HepG2 (cell line): Measurements from ENCODE around the gene MZT1. TPM values are rescaled to one million over a fixed set of nuclear protein-coding genes. Genes with fewer than 3 reads are reported as not detected.

ENCODE experiments used
- ASH2L ChIP-seq: fragments of 300-600, 200-600 bp; sonication (generic); IDR thresholded peaks from 2 replicates; pipeline ENCODE4 v1.7.0; 2017; ENCODE audit warnings: low read depth, mild to moderate bottlenecking, moderate library complexity, mixed read lengths, low read length; ENCODE audit not compliant: insufficient read length
- FOXM1 ChIP-seq: sonication (generic); formaldehyde crosslinking; IDR thresholded peaks from 2 replicates; pipeline ENCODE4 v1.5.0; 2020; ENCODE audit warnings: missing genetic modification reagents
- ISX ChIP-seq: sonication (generic); formaldehyde crosslinking; conservative IDR thresholded peaks from 2 replicates; pipeline ENCODE4 v1.5.0; 2020; ENCODE audit warnings: missing genetic modification reagents
- KDM2A ChIP-seq: sonication (generic); formaldehyde crosslinking; IDR thresholded peaks from 2 replicates; pipeline ENCODE4 v1.4.0; 2020; ENCODE audit warnings: low read depth, missing genetic modification reagents, borderline replicate concordance
- MED13 ChIP-seq: sonication (generic); formaldehyde crosslinking; IDR thresholded peaks from 2 replicates; pipeline ENCODE4 v1.5.0; 2020; ENCODE audit warnings: missing genetic modification reagents
- NFRKB ChIP-seq: fragments of 450-650 bp; IDR thresholded peaks from 2 replicates; pipeline ENCODE4 v1.6.1; 2017
- SALL2 ChIP-seq: sonication (generic); formaldehyde crosslinking; IDR thresholded peaks from 2 replicates; pipeline ENCODE4 v1.8.1; 2023; ENCODE audit warnings: mild to moderate bottlenecking, missing genetic modification reagents, inconsistent platforms
- SIX4 ChIP-seq: sonication (generic); formaldehyde crosslinking; IDR thresholded peaks from 2 replicates; pipeline ENCODE4 v1.4.0; 2020; ENCODE audit warnings: missing genetic modification reagents
- SMAD3 ChIP-seq: sonication (generic); formaldehyde crosslinking; IDR thresholded peaks from 2 replicates; pipeline ENCODE4 v1.4.0; 2020; ENCODE audit warnings: missing genetic modification reagents
- ZFP36 ChIP-seq: fragments of 150-350 bp; IDR thresholded peaks from 2 replicates; pipeline ENCODE4 v1.6.1; 2018; ENCODE audit warnings: borderline replicate concordance, low read length, low read depth; ENCODE audit not compliant: partially characterized antibody
- ZMAT3 ChIP-seq: sonication (generic); formaldehyde crosslinking; conservative IDR thresholded peaks from 2 replicates; pipeline ENCODE4 v1.7.0; 2021; ENCODE audit warnings: missing genetic modification reagents
- ZNF224 ChIP-seq: sonication (generic); formaldehyde crosslinking; IDR thresholded peaks from 2 replicates; pipeline ENCODE4 v1.5.0; 2020; ENCODE audit warnings: mild to moderate bottlenecking, missing genetic modification reagents
- ZNF331 ChIP-seq: sonication (generic); formaldehyde crosslinking; IDR thresholded peaks from 2 replicates; pipeline ENCODE4 v1.4.0; 2020; ENCODE audit warnings: missing genetic modification reagents
- ZNF773 ChIP-seq: sonication (generic); formaldehyde crosslinking; IDR thresholded peaks from 2 replicates; pipeline ENCODE4 v1.4.0; 2020; ENCODE audit warnings: missing genetic modification reagents, borderline replicate concordance
- ZNF816 ChIP-seq: sonication (generic); formaldehyde crosslinking; IDR thresholded peaks from 2 replicates; pipeline ENCODE4 v1.8.0; 2022; ENCODE audit warnings: missing genetic modification reagents, mild to moderate bottlenecking, borderline replicate concordance
- ZNF891 ChIP-seq: sonication (generic); formaldehyde crosslinking; IDR thresholded peaks from 2 replicates; pipeline ENCODE4 v1.5.0; 2020; ENCODE audit warnings: mild to moderate bottlenecking, missing genetic modification reagents
- polyA plus RNA-seq, 8 experiments: library from polyadenylated mRNA; depleted of rRNA in 3 of 8; stranded (reverse) in 7 of 8; unstranded in 1 of 8; fragments of >200 nt; fragmentation: Illumina TruSeq in 4 of 8; extraction: Trizol in 4 of 8; gene quantifications; 2 replicates each; pipeline versions ENCODE4 v1.2.1 to v1.2.3, GENCODE V29; 2011 to 2016; ENCODE audit warnings: low read depth in 4 of 8, missing spikeins in 1 of 8, mixed read lengths in 1 of 8; ENCODE audit not compliant: insufficient read depth in 1 of 8
- total RNA-seq, 5 experiments: library from RNA; depleted of rRNA; stranded (reverse); fragments of >200 nt; fragmentation: Illumina TruSeq; extraction: Trizol; gene quantifications; 2 replicates each; pipeline ENCODE4 v1.2.3, GENCODE V29; 2016; ENCODE audit warnings: low read depth in 1 of 5
- TF ChIP-seq, protein P1 (sequence below): fragments of 450-650 bp; IDR thresholded peaks from 2 replicates; pipeline ENCODE4 v1.6.1; 2017; ENCODE audit warnings: mild to moderate bottlenecking
- TF ChIP-seq, protein P2 (sequence below): sonication (generic); formaldehyde crosslinking; IDR thresholded peaks from 2 replicates; pipeline ENCODE4 v1.5.1; 2020; ENCODE audit warnings: mild to moderate bottlenecking, missing genetic modification reagents, moderate library complexity
- TF ChIP-seq, protein P3 (sequence below): sonication (generic); formaldehyde crosslinking; IDR thresholded peaks from 2 replicates; pipeline ENCODE4 v1.4.0; 2020; ENCODE audit warnings: missing genetic modification reagents
- TF ChIP-seq, protein P4 (sequence below): sonication (generic); formaldehyde crosslinking; IDR thresholded peaks from 2 replicates; pipeline ENCODE4 v1.4.0; 2020; ENCODE audit warnings: missing genetic modification reagents

Gene MZT1
- total and polyA plus RNA-seq, 2 of the 13 experiments (the other 11 are each of a cell fraction or from before 2014, with no cell fraction given) = 11.7 to 17.2 TPM

DNA sequence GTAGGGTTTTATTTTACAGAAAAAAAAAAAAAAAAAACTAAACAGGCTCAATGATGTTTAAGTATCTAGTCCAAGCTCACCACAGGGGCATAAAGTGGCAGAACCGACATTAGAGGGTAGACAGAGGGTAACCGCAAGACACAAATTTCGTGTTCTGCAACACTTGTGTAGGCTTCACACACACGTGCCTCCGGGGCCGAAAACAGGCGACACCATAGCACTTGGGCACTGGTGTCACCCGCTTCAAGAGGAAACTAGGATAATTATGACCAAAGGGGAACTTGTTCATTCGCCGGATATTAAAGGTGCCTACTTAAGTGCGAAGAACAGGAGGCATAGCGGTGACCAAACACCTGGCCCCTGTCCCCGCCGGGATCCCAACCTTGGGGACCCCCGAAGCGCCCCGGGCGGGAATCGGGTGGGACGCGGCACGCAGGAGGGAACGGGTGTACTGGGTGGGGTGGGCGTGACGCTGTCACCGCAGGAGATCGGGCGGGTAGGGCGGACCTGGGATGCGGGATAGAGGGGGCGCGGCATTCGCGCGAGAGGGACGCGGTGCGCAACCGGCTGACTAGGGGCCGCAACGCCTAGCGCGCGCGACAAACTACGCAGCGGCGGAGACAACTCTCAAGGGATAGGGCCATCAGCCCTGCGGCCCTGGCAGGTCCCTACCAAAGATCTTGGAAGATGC, 558 bp downstream of the MZT1 start (continued):
- TF ChIP-seq ZFP36 = no peak
- no peak for TF ChIP-seq SALL2 (CRISPR knock-in tag)
- TF ChIP-seq ZMAT3 (CRISPR knock-in tag) = 0 out of 2 replicates have a peak, but pooled peaks have one; percentile 16
- TF ChIP-seq ZNF816 (CRISPR knock-in tag) = no peak
- TF ChIP-seq, protein P1, sequence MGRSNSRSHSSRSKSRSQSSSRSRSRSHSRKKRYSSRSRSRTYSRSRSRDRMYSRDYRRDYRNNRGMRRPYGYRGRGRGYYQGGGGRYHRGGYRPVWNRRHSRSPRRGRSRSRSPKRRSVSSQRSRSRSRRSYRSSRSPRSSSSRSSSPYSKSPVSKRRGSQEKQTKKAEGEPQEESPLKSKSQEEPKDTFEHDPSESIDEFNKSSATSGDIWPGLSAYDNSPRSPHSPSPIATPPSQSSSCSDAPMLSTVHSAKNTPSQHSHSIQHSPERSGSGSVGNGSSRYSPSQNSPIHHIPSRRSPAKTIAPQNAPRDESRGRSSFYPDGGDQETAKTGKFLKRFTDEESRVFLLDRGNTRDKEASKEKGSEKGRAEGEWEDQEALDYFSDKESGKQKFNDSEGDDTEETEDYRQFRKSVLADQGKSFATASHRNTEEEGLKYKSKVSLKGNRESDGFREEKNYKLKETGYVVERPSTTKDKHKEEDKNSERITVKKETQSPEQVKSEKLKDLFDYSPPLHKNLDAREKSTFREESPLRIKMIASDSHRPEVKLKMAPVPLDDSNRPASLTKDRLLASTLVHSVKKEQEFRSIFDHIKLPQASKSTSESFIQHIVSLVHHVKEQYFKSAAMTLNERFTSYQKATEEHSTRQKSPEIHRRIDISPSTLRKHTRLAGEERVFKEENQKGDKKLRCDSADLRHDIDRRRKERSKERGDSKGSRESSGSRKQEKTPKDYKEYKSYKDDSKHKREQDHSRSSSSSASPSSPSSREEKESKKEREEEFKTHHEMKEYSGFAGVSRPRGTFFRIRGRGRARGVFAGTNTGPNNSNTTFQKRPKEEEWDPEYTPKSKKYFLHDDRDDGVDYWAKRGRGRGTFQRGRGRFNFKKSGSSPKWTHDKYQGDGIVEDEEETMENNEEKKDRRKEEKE = no peak
- TF ChIP-seq, protein P2, sequence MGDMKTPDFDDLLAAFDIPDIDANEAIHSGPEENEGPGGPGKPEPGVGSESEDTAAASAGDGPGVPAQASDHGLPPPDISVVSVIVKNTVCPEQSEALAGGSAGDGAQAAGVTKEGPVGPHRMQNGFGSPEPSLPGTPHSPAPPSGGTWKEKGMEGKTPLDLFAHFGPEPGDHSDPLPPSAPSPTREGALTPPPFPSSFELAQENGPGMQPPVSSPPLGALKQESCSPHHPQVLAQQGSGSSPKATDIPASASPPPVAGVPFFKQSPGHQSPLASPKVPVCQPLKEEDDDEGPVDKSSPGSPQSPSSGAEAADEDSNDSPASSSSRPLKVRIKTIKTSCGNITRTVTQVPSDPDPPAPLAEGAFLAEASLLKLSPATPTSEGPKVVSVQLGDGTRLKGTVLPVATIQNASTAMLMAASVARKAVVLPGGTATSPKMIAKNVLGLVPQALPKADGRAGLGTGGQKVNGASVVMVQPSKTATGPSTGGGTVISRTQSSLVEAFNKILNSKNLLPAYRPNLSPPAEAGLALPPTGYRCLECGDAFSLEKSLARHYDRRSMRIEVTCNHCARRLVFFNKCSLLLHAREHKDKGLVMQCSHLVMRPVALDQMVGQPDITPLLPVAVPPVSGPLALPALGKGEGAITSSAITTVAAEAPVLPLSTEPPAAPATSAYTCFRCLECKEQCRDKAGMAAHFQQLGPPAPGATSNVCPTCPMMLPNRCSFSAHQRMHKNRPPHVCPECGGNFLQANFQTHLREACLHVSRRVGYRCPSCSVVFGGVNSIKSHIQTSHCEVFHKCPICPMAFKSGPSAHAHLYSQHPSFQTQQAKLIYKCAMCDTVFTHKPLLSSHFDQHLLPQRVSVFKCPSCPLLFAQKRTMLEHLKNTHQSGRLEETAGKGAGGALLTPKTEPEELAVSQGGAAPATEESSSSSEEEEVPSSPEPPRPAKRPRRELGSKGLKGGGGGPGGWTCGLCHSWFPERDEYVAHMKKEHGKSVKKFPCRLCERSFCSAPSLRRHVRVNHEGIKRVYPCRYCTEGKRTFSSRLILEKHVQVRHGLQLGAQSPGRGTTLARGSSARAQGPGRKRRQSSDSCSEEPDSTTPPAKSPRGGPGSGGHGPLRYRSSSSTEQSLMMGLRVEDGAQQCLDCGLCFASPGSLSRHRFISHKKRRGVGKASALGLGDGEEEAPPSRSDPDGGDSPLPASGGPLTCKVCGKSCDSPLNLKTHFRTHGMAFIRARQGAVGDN = no peak
- no peak for TF ChIP-seq SIX4 (CRISPR knock-in tag)
- no peak for TF ChIP-seq ZNF331 (CRISPR knock-in tag)
- TF ChIP-seq, protein P3, sequence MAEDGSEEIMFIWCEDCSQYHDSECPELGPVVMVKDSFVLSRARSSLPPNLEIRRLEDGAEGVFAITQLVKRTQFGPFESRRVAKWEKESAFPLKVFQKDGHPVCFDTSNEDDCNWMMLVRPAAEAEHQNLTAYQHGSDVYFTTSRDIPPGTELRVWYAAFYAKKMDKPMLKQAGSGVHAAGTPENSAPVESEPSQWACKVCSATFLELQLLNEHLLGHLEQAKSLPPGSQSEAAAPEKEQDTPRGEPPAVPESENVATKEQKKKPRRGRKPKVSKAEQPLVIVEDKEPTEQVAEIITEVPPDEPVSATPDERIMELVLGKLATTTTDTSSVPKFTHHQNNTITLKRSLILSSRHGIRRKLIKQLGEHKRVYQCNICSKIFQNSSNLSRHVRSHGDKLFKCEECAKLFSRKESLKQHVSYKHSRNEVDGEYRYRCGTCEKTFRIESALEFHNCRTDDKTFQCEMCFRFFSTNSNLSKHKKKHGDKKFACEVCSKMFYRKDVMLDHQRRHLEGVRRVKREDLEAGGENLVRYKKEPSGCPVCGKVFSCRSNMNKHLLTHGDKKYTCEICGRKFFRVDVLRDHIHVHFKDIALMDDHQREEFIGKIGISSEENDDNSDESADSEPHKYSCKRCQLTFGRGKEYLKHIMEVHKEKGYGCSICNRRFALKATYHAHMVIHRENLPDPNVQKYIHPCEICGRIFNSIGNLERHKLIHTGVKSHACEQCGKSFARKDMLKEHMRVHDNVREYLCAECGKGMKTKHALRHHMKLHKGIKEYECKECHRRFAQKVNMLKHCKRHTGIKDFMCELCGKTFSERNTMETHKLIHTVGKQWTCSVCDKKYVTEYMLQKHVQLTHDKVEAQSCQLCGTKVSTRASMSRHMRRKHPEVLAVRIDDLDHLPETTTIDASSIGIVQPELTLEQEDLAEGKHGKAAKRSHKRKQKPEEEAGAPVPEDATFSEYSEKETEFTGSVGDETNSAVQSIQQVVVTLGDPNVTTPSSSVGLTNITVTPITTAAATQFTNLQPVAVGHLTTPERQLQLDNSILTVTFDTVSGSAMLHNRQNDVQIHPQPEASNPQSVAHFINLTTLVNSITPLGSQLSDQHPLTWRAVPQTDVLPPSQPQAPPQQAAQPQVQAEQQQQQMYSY (CRISPR knock-in tag) = no peak
- no peak for TF ChIP-seq KDM2A (CRISPR knock-in tag)
- no peak for TF ChIP-seq SMAD3 (CRISPR knock-in tag)
- TF ChIP-seq, protein P4, sequence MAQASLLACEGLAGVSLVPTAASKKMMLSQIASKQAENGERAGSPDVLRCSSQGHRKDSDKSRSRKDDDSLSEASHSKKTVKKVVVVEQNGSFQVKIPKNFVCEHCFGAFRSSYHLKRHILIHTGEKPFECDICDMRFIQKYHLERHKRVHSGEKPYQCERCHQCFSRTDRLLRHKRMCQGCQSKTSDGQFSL = no peak
- TF ChIP-seq ZNF224 (CRISPR knock-in tag) = no peak
- no peak for TF ChIP-seq NFRKB
- TF ChIP-seq ASH2L = no peak
- TF ChIP-seq ZNF773 = 0 out of 2 replicates have a peak, but pooled peaks have one; percentile 45
- no peak for TF ChIP-seq FOXM1 (CRISPR knock-in tag)
- no peak for TF ChIP-seq ZNF891 (CRISPR knock-in tag)
- no peak for TF ChIP-seq MED13
- 0 out of 2 replicates have a peak, but pooled peaks have one; percentile 18 for TF ChIP-seq ISX
- TF ChIP-seq, all 625 proteins: peak for 27
